GM18867 (cell line): ENCODE data around the gene RASSF9.

ENCODE experiments used
- ATAC-seq: cut with Tn5 transposase; IDR thresholded peaks from one replicate; pipeline ENCODE4 v1.9.1; 2021; ENCODE audit warnings: mild to moderate bottlenecking, moderate library complexity; ENCODE audit not compliant: unreplicated experiment

The RASSF9 gene

DNA sequence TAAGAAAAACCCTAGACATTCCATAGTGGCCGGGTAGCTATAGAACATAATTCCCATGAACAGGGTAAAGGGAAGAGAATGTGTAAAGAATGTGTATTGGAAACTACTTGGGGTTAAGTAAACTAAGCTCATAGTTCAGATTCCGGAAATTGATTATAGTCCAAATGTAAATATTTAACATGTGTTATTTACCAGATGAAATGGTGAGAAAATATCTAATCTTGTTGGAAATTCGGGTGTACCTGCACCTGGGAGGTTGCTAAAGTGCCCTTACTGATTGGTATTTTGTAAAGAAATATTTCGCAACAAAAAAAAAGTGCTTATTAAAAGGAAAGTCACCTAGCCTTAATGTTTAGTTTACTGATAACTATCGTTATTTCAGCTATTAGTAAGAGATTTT is 14.4 kb downstream of the RASSF9 start:
- ATAC-seq: no peak

DNA sequence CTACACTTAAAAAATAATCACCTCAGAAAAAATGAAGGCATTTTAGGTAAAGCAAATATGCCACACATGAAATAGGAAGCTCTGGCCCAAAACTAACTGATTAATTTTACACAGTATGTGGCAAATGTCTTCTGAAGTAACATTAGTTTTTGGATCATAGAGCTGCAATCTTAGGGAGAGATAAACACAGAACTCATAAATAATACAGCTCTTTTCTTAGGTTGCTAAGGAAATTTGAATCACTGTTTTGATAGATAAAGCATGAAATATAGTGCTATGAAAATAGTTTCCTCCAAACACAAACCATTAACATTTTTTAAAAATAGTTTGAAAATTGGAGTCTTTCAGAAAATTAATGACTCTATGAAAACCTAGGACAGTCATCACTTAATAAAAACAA is 15.0 kb downstream of the RASSF9 start:
- no peak for ATAC-seq

DNA sequence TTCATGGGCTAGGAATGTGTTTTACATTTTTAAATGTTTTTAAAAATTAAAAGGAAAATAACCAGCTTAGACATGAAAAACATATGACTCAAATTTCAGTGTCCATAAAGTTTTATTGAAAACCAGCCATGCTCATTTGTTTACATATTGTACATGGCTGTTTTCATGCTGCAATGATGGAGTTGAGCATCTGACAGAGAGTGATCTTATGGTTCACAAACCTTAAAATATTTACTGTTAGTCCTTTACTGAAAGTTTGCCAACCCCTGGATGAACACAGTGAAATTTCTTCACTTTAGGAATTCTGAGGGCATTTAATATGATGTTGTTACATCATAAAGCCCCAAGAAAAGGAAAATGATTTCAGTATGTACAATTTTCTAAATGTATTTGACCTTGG is 16.1 kb downstream of the RASSF9 start:
- ATAC-seq: no peak

DNA sequence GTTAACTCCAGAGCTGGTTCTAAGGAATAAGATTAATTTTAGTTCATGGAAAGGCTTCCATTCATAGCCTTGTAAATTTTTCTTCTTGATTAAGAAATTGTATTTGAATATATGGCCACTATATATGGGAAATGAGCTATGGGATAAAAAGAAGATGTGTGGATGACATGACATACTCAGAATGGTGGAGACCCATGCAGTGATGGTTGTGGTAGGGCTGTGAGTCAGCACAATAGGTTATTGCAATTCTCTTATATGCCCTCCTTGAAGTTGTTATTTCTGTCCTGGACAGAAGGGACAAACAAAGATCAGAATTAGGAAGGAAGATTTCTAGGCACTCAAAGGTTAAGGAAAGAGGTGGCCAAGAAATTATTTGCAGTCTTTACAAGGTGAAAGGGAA is 21.5 kb downstream of the RASSF9 start:
- ATAC-seq: no peak

DNA sequence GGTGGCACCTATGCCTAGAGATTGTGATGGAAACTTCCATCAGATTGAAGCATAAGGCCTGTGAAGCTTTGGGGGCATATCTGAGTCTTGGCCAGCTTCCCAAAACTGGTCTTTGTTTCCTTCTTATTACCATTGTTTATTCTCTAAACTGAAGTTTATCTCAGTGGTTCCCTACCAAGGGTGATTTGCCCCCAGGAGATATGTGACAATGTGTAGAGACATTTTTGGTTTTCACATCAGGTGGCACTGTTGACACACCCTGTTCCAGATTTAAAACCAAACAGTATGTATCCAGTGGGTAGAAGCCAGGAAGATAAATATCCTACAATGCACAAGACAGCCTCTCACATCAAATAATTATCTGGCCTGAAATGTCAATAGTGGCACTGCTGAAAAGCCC is 22.1 kb downstream of the RASSF9 start:
- ATAC-seq: no peak

DNA sequence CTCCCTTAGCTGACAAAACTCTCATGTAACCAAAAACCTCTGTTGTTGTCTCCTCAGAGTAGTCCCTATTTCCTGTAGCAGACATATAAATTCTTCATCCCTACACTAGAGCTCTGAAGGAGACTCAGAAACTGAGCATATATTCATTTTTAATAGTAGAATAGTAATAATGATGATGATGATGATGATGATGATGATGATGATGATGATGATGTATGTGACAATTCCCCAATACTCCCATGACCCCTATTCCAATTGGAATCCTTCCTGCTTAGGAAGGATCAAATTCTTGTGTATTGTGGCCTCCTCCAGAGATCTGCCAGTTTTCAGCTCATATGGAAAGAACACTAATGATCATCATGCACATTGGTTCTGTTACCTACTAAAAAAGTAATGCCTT is 26.7 kb downstream of the RASSF9 start:
- ATAC-seq: no peak

DNA sequence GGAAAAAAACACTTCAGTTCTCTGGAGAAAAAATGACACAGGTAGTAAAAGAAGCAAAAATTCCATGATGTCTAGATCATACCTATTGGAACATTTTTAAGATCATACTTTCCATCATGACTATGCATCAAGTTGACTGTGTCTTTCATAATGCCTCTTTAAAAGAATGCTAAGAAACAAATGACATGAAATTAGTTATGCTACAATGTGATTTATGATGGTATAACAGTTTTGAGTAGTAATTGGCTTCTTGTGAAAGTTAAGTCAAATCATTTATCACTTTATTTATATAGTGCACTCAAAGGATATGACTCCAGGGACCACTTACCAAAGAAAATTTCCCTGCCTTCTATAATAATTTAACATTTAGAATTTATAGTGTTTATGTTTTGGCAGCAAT is 28.5 kb downstream of the RASSF9 start:
- no peak for ATAC-seq

DNA sequence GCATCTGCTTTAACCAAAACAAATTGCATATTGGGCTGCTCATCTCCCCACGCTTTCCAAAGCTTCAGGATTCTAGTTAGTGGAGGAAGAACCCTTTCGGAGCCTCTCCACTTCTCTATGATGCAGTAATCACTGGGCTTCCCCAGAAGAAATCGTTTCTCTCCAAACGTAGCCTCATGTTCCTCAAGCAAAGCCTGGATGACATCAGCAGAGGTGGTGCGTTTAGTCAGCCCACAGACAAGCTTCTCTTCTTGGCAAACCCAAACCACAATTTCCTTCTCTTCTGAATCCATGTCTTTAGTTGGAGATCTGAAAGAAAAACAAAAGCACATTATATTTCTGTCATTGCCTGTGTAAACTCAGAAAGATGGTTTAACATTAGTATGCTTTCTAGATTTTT is 30.6 kb downstream of the RASSF9 start:
- ATAC-seq: no peak

DNA sequence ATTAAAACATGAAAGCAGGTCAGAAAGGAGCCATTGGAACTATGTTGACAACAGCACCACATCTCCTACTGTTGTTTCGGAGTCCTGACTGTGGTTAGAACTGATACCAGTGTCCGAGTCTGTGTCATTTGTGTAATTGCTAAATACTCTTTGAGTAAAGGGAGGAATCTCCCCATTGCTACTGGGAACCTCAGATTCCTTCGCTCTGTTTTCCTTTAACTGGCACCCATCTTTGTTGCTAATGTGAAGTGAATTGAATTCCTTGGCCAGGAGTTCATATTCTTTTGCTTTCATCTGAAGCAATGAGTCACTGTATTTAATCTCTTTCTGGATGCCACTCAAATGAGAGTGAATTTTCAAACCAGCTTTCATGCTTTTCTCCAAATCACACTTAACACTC is 31.5 kb downstream of the RASSF9 start:
- ATAC-seq: no peak

DNA sequence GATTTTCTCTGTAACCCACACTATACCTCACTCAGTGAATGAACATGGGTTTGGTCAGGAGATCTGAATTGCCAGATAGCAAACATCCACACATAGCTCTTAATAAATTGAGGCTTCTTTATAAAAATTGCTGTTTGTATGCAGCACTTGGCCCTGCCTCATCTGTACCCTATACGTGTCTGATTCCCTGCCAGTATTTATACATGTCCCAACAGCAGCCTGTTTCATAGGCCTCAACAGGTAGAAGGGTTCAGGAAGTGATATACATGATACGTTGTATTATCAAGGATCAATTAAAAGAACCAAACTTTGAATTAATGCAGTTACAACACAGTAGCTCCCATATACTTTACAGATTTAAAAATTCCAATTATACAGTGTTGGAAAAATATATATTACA is 32.3 kb downstream of the RASSF9 start:
- no peak for ATAC-seq

DNA sequence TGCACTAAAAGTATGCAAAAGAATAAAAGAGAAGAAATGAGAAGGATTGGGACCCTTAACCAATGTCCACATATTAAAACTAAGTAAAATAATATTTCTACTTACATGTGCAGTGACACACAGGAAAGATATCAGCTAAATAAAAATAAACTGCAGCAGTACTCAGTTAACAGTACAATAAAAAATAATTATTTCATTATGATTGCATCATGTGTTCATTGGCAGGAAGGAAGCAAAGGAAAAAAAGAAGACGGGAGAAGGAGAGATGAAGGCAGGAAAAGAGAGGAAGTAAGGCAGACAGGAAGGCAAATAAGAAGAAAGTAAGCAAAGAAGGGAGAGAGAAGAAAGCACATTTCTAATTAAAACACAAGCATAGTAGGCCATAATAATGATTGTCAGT is 33.0 kb downstream of the RASSF9 start:
- ATAC-seq: no peak

DNA sequence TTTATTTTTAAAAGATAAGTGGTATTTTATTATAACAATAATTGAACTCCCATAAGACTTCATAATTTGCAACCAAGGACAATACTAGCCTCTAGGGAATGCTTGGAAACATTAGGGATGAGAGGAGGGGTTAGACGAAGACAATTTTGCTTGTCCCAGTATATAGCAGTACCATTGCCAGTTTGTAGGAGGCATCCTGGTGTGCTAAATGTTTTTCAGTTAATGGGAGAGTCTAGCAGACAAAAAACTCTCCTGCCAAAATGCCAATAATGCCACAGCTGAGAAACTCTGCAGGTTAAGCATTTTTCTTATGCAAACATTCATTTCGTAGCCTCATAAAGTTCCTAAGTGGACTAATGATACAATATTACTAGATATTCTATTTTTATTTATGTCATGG is 38.1 kb downstream of the RASSF9 start:
- ATAC-seq: no peak

DNA sequence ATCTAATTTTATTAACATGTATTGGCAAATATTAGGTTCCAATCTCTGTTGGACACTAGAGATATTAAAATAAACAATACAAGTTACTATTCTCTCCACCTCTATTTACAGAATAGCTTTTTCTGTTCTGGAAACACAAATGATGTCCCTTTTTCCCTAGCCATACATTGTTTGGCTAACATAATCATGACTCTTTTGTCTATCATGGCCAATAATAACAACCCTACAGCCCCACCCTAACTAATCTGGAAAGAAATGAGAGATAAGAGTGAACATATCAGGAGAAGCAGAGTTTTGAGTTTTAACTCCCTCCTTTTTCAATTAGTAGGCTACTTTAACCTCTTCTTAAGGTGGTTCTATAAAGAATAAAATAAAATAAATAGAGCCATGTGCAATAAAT is 40.2 kb downstream of the RASSF9 start:
- ATAC-seq: no peak

DNA sequence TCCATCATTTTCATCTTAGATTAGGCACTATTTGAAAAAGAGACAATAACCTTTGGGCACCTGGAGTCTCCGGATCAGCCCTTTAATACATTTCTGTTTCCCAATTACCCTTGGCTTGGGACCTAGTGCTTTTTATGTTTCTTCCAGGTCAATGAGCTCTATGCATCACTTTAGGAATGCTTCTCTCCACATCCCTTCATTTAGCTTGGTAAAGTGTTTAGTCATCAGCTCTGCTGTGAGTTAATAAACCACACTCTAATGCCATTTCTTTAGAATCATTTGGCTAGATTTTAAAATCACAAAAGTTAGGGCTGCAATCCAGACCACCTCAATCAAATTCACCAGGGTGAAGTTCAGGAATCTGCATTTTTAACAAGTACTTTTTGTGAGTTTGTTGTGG is 41.7 kb downstream of the RASSF9 start:
- ATAC-seq: no peak

DNA sequence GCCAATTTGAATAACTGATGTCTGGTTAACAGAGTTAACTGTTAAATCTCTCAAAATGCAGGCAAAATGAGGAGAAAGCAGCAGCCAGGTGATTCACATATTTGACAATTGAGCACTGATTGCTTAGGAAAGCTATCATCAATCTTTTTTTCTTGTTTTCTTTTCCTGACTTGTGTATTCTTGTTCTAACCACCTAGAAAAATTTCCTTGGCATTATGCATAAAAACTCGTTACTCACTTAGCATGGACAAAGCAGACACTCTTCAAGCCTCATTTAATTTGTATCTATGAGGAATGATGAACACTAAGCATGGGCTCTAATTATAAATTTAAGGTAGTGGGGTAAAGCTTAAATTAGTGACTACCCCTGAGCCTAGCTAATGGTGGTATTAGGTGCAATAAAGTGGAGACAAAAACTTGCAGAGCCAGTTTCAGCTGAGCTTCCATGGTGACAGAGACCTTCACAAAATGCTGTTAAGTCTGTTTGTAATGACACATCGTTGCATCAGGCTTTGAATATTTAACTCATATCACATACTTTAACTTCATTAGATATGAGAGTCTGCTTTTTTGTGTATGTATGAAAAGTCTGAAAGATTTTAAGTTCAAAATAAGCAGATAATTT is 52.0 kb downstream of the RASSF9 start:
- no peak for ATAC-seq

DNA sequence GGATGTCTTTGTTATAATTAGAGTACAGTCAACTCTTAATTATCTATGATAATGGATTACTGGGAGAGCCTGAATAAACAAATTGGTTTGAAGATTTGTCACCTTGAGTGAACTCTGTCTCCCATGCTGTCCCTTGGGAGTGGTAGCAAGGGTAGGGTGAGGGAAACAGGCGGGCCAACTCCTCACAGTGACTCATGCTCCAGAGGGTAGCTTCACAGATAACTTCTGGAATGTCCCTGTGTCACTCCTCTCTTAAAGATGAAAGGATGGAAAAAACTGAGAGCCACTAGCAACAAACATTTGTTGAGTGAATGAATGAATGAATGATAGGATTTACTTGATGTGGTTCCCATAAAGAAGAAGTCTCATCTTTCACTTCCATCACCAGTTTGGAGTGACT is 53.5 kb downstream of the RASSF9 start:
- ATAC-seq: no peak

DNA sequence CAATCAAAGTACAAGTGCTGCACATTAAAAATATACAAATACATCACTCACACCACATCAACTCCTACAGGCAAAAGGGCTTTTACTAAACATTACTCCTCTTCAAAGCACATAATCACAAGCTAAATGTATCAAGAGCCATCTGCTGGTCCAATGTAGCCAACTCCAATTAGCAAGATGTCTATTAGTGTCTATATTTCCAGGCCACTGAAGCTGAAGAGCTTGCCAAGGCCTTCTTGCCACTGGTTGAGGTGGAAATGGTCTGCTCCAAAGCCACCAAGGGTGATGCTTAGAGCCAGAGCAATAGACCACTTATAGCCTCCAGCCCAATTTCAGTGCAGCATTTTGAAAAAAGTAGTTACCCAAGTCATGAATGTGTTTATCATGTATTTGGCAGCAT is 54.4 kb downstream of the RASSF9 start:
- no peak for ATAC-seq

DNA sequence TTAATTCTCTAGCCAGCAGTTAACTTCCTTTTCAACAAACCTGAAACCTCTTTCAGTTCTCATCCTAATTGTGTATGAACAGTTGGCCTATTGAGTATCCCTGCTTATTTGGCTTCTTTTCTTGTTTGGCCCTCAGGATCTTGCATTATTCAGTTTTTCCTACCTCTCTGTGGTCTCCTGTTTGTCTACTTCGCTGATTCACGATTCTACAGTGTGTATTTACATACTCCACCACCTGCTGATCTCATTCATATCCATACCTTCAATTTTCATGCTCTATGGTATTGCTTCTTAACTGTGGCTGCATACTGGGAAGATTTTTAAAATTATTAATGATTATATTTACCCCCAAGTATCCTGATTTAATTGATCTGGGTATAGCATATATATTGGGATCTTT is 56.4 kb downstream of the RASSF9 start:
- no peak for ATAC-seq

DNA sequence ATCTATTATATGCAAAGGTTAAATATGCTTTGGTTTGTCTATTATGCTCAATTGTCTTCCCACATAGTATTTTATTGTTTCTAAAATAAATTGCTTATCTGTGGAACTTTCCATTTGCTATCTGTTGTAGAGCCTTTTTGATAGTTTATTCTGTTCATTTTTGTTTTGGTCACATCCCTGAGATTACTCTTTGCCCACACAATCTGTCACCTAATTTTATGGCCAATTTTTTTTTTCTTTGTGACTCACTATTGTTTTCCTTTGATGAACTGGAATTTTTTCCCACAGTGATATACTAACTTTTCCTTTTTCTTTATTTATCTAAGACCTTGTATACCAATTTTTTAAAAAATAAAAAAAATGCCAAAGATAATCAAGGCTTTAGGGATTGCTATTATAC is 61.1 kb downstream of the RASSF9 start:
- ATAC-seq: no peak

DNA sequence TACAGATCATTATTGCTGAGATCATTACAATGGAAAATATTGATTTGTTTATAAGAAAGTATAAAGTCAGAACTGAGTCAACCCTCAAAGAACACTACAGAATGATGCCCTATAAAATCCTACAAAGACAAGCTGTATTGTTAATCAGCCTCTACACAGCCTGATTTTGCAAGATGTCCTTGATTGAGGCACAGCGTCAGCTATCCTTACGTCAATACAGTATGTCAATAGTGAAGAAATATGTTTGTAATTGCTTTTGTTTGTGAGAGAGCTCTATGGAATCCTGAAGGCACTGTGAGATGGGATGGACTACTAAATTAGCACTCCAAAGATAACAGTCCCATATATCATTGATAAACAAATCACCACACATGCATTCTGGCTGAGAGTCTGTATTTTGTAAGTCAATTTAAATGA is 70.7 kb downstream of the RASSF9 start:
- no peak for ATAC-seq

DNA sequence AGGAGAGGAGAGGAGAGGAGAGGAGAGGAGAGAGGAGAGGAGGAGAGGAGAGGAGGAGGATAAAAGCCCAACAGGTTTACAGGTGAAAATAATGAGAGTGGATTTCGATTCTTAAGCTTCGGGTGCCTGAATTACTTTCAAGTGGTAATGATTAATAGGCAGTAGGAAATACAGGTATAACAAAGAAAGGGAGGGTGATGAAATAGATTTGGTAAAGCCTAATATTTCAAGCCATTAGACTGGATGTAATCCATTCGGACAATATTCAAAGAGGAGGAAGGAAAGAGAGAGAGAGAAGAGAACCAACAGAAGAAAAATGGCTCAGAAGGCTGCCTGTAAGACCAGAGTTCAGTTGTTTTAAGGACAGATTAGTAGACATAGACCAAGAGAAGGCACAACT is 76.6 kb downstream of the RASSF9 start:
- ATAC-seq: no peak

DNA sequence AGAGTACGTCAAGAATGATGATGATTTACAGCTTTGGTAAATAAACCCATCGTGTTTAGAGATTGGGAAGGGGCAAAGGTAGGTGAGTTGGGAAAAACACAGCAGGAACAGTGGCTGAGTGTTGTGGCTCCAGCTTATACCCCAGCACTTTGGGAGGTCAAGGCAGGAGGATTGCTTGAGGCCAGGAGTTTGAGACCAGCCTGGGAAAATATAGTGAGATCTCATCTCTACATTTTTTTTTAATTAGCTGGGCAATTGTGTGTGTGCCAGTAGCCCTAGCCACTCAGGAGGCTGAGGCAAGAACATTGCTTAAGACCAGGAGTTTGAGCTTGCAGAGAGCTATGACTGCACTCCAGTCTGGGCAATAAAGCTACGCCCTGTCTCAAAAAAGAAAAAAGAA is 77.1 kb downstream of the RASSF9 start:
- ATAC-seq: no peak

DNA sequence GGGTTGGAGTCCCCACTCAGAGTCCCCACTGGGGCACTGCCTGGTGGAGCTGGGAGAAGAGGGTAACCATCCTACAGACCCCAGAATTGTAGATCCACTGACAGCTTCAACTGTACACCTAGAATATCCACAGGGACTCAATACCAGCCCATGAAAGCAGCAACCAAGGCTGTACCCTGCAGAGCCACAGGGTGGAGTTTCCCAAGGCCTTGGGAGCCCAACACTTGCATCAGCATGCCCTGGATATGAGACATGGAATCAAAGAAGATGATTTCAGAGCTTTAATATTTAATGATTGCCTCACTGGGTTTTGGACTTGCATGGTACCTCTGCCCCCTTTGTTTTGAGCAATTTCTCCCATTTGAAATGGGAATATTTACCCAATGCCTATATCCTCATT is 80.4 kb downstream of the RASSF9 start:
- ATAC-seq: no peak
